ENCODE results near the gene CDSN.

Gene CDSN

GRCh38 chr6:31114970-31115849, 5.0 kb downstream of the CDSN start:
- peak; percentile 47 for DNase-seq (ENCODE audit: low read depth)
- peak; percentile 24 for TF ChIP-seq CTCF (conservative IDR thresholded peaks at IDR 0.05; ENCODE audit: low read depth, low read length)
- no peak overlapping the region for H3K4me3 ChIP-seq (ENCODE audit: low read depth, low read length)

- peak; percentile 89 for DNase-seq (ENCODE audit: low read depth)
- peak within 1 kb of the TSS; percentile 22 for H3K4me3 ChIP-seq (ENCODE audit: low read depth, low read length)
- no peak for TF ChIP-seq CTCF (conservative IDR thresholded peaks at IDR 0.05; ENCODE audit: low read depth, low read length)
Measured at GRCh38 chr6:31114541-31114878, 5.7 kb downstream of the CDSN start, which contains the start of gene PSORS1C1. PSORS1C1 (plus strand) TSS chr6:31114800; CDS start chr6:31129633, 14,833 bp downstream.

GRCh38 chr6:31113861-31114540, 6.2 kb downstream of the CDSN start:
- TF ChIP-seq CTCF (conservative IDR thresholded peaks at IDR 0.05; ENCODE audit: low read depth, low read length): no peak
- DNase-seq (ENCODE audit: low read depth): peak; percentile 53
- H3K4me3 ChIP-seq (ENCODE audit: low read depth, low read length): no peak overlapping the region

GRCh38 chr6:31112478-31112877, 7.8 kb downstream of the CDSN start, which contains the start of gene C6orf15:
C6orf15 (minus strand) TSS chr6:31112575; CDS start chr6:31112555, 20 bp downstream.
- no peak for TF ChIP-seq CTCF (conservative IDR thresholded peaks at IDR 0.05; ENCODE audit: low read depth, low read length)
- H3K4me3 ChIP-seq (ENCODE audit: low read depth, low read length): no peak within 1 kb of the TSS
- no peak for DNase-seq (ENCODE audit: low read depth)

GRCh38 chr6:31111712-31112111, 8.5 kb downstream of the CDSN start:
- no peak overlapping the region for H3K4me3 ChIP-seq (ENCODE audit: low read depth, low read length)
- DNase-seq (ENCODE audit: low read depth): no peak
- no peak for TF ChIP-seq CTCF (conservative IDR thresholded peaks at IDR 0.05; ENCODE audit: low read depth, low read length)

GRCh38 chr6:31110825-31111582, 9.2 kb downstream of the CDSN start:
- no peak overlapping the region for H3K4me3 ChIP-seq (ENCODE audit: low read depth, low read length)
- no peak for DNase-seq (ENCODE audit: low read depth)

More at GRCh38 chr6:31110825-31111582, 9.2 kb downstream of the CDSN start:
- no peak for TF ChIP-seq CTCF (conservative IDR thresholded peaks at IDR 0.05; ENCODE audit: low read depth, low read length)

All from choroid plexus epithelial cell (primary cell).